ENCODE results near the gene SOD1. TPM values are rescaled to one million over a fixed set of nuclear protein-coding genes. Genes with fewer than 3 reads are reported as not detected.
A peak's percentile ranks its signal among the peaks of the same experiment; 100 is the strongest.

The SOD1 gene
- total RNA-seq, 1 donor from 2014 or later: 314 TPM

- TF ChIP-seq, protein P1, sequence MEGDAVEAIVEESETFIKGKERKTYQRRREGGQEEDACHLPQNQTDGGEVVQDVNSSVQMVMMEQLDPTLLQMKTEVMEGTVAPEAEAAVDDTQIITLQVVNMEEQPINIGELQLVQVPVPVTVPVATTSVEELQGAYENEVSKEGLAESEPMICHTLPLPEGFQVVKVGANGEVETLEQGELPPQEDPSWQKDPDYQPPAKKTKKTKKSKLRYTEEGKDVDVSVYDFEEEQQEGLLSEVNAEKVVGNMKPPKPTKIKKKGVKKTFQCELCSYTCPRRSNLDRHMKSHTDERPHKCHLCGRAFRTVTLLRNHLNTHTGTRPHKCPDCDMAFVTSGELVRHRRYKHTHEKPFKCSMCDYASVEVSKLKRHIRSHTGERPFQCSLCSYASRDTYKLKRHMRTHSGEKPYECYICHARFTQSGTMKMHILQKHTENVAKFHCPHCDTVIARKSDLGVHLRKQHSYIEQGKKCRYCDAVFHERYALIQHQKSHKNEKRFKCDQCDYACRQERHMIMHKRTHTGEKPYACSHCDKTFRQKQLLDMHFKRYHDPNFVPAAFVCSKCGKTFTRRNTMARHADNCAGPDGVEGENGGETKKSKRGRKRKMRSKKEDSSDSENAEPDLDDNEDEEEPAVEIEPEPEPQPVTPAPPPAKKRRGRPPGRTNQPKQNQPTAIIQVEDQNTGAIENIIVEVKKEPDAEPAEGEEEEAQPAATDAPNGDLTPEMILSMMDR (conservative IDR thresholded peaks at IDR 0.05; ENCODE audit: low read depth, low read length): no peak
- H3K4me3 ChIP-seq (ENCODE audit: low read depth, low read length): no peak overlapping the region
- no peak for DNase-seq (ENCODE audit: low read depth)
Observed at GRCh38 chr21:31656199-31657095, 3.0 kb upstream of the SOD1 start.

- H3K4me3 ChIP-seq (ENCODE audit: low read depth, low read length): no peak overlapping the region
- TF ChIP-seq, protein P1 (conservative IDR thresholded peaks at IDR 0.05; ENCODE audit: low read depth, low read length): no peak
- no peak for DNase-seq (ENCODE audit: low read depth)
Observed at GRCh38 chr21:31658053-31658452, 1.4 kb upstream of the SOD1 start.

GRCh38 chr21:31659286-31659535 is 282 bp upstream of the SOD1 start:
- TF ChIP-seq, protein P1 (conservative IDR thresholded peaks at IDR 0.05; ENCODE audit: low read depth, low read length): no peak
- peak overlapping the region; percentile 64 for H3K4me3 ChIP-seq (ENCODE audit: low read depth, low read length)
- DNase-seq (ENCODE audit: low read depth): no peak

- DNase-seq (ENCODE audit: low read depth): no peak
- TF ChIP-seq, protein P1 (conservative IDR thresholded peaks at IDR 0.05; ENCODE audit: low read depth, low read length): no peak
Observed at GRCh38 chr21:31660259-31660565, 719 bp downstream of the SOD1 start.

GRCh38 chr21:31660591-31660990 is 1.1 kb downstream of the SOD1 start:
- peak overlapping the region; percentile 64 for H3K4me3 ChIP-seq (ENCODE audit: low read depth, low read length)
- TF ChIP-seq, protein P1 (conservative IDR thresholded peaks at IDR 0.05; ENCODE audit: low read depth, low read length): no peak
- DNase-seq (ENCODE audit: low read depth): no peak

More at GRCh38 chr21:31660259-31660565, 719 bp downstream of the SOD1 start:
- H3K4me3 ChIP-seq (ENCODE audit: low read depth, low read length): peak overlapping the region; percentile 64

GRCh38 chr21:31663584-31664249 is 4.2 kb downstream of the SOD1 start:
- DNase-seq (ENCODE audit: low read depth): no peak
- H3K4me3 ChIP-seq (ENCODE audit: low read depth, low read length): no peak overlapping the region
- TF ChIP-seq, protein P1 (conservative IDR thresholded peaks at IDR 0.05; ENCODE audit: low read depth, low read length): no peak
